HG03442 (cell line): ENCODE data around the gene RAB11FIP2.

Experiments used
- ATAC-seq: cut with Tn5 transposase; IDR thresholded peaks from one replicate; pipeline ENCODE4 v1.9.1; 2021; ENCODE audit warnings: mild to moderate bottlenecking, moderate library complexity; ENCODE audit not compliant: unreplicated experiment

The RAB11FIP2 gene

GRCh38 chr10:118034791-118035261 lies 11.9 kb downstream of the RAB11FIP2 start:
- ATAC-seq = no peak

- ATAC-seq = no peak
Measured at GRCh38 chr10:118033905-118034304, 12.8 kb downstream of the RAB11FIP2 start.

- no peak for ATAC-seq
Measured at GRCh38 chr10:118032564-118032963, 14.2 kb downstream of the RAB11FIP2 start.

GRCh38 chr10:118031351-118032075 lies 15.2 kb downstream of the RAB11FIP2 start:
- ATAC-seq = no peak

GRCh38 chr10:118028619-118029018 lies 18.1 kb downstream of the RAB11FIP2 start:
- ATAC-seq = peak; percentile 97

- no peak for ATAC-seq
Measured at GRCh38 chr10:118027397-118027796, 19.3 kb downstream of the RAB11FIP2 start.

GRCh38 chr10:118026936-118027335 lies 19.8 kb downstream of the RAB11FIP2 start:
- no peak for ATAC-seq

GRCh38 chr10:118020365-118020764 lies 26.4 kb downstream of the RAB11FIP2 start:
- ATAC-seq = no peak

- ATAC-seq = no peak
Measured at GRCh38 chr10:118017850-118018249, 28.9 kb downstream of the RAB11FIP2 start.

GRCh38 chr10:118017071-118017740 lies 29.5 kb downstream of the RAB11FIP2 start:
- ATAC-seq = no peak

- ATAC-seq = no peak
Measured at GRCh38 chr10:118012952-118013525, 33.7 kb downstream of the RAB11FIP2 start.

GRCh38 chr10:118007773-118008172 lies 39.0 kb downstream of the RAB11FIP2 start:
- no peak for ATAC-seq

- no peak for ATAC-seq
Measured at GRCh38 chr10:118003126-118003525, 43.6 kb downstream of the RAB11FIP2 start.

GRCh38 chr10:118002581-118002980 lies 44.2 kb downstream of the RAB11FIP2 start:
- no peak for ATAC-seq

- no peak for ATAC-seq
Measured at GRCh38 chr10:117997673-117998072, 49.1 kb downstream of the RAB11FIP2 start.

GRCh38 chr10:117996709-117997108 lies 50.0 kb downstream of the RAB11FIP2 start:
- ATAC-seq = no peak

GRCh38 chr10:117994771-117995170 lies 52.0 kb downstream of the RAB11FIP2 start:
- ATAC-seq = no peak

GRCh38 chr10:117993166-117993565 lies 53.6 kb downstream of the RAB11FIP2 start:
- ATAC-seq = no peak

GRCh38 chr10:117991701-117992100 lies 55.0 kb downstream of the RAB11FIP2 start:
- no peak for ATAC-seq

GRCh38 chr10:117989962-117990361 lies 56.8 kb downstream of the RAB11FIP2 start:
- ATAC-seq = no peak

GRCh38 chr10:117988814-117989213 lies 57.9 kb downstream of the RAB11FIP2 start:
- no peak for ATAC-seq
